GM21447 (cell line): ENCODE data around the gene RBBP8NL.
A peak's percentile ranks its signal among the peaks of the same experiment; 100 is the strongest.

Source experiments
- ATAC-seq: cut with Tn5 transposase; IDR thresholded peaks from one replicate; pipeline ENCODE4 v1.9.1; 2021; ENCODE audit not compliant: unreplicated experiment

The RBBP8NL gene

DNA sequence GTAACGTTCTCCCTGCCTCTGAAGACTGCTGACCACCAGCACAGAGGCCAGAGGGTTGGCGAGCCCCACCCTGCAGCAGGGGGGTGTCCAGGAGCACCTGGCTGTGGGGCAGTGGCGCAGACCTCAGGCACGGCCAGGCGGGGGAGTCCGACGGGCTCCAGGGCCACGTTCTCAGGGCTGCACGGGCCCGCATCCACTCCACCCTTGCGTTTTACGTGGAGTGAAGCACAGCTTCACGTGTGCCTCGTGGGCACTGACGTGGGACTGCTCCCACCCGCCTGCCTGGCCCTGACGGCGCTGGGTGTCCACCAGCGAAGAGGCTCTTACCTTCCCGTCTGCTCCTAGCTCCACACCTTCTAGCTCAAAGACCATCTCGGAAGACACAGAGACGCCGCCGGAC lies 33.5 kb downstream of the RBBP8NL start:
- ATAC-seq, result no peak

GRCh38 chr20:62393335-62393665 lies 34.0 kb downstream of the RBBP8NL start:
- no peak for ATAC-seq

DNA sequence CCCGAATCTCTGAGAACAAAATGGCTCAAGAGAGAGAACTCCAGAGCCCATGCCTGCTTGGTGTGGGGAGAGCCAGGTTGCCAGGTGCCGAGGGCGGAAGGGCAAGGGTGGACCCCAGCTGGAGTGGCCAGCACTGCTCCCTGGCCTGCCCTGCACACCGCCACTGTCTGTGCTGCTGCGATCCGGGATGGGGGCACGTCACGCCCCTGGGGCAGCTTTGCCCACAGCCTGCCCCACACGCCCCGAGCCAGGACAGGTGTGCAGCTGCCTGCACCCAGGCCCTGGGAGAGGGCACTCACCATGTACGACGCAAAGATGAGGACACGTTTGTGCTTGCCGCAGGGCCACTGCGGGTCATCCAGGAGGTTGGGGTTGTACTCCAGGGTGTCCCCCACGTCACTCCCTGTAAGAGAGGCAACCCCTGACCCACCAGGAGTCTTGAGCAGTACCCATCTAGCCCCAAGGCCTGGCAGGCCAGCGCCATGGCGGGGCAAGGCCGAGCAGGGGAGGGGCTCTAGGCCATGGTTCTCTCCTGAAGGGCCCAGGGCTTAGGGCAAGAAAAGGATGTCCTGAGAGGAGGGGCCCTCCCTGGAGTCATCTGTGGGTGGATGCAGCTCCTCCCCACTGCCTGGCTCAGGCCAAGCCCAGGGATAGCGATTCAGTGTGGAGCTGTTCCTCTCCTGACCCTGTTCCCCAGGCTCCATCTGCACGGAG lies 34.6 kb downstream of the RBBP8NL start:
- no peak for ATAC-seq

GRCh38 chr20:62392077-62392418 lies 35.3 kb downstream of the RBBP8NL start:
- no peak for ATAC-seq

DNA sequence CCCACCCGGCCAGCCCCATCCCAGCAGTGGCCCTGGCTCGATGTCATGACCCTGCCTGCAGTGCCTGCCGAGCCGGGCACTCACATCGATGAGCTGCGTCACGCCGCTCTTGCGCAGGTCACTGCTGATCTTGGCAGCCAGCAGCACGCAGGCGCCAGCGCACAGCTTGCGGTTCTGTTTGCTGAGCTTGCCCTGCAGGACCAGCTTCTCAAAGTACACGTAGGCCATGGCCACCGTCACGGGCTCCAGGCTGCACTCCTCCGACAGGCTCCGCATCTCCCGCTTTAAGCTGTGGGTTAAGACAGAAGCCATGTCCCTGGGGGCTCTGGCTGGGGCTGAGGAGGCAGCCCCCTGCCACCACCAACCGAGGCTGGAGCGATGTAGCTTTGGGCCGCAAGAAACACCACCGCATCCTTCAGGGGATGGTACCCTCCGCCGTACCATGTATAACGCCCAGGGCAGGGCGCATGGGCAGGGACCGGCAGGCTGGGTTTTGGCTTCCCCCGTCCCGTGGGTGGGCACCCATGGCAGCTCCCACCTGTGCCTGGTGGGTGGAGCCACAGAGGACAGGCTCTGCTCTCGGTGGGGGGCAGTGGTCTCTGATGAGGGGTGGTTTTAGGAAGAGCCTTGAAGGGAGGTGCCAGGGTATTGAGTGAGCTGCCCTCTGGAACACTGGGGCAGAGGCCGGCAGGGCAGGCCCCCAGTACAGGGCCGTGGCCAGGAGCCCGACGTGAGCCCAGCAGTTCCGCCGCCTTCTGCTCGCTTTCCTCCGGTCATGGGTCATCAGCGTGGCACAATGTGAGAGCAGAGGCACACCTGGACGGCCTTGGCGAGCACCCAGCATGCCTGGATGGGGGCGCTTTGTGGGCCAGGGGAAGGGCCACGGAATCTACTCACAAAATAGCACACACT lies 35.9 kb downstream of the RBBP8NL start:
- no peak for ATAC-seq

- no peak for ATAC-seq
Observed at GRCh38 chr20:62390317-62391164, 36.8 kb downstream of the RBBP8NL start.

DNA sequence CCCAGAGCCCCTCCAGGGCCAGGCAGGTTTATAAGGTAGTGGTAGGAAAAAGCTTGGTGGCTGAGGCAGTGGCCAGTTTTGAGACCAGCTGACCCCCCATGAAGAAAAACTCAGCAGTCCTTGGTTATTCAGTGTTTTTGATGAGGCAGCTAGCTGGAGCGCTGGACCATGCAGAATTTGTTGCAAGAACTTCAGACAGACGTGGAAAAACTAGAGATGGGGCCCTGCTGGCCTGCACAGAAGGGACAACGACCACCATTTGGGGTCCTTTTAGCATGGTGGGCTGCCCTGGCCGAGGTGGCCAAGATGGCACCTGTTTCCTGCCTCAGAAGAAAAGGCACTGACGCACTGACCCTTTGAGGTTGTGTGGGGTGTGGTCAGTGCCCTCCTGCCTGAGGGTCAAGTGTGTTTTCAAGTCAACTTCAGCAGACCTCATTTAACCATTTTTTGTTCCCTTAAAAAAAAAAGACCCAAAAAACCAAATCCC lies 37.7 kb downstream of the RBBP8NL start:
- no peak for ATAC-seq

- no peak for ATAC-seq
Observed at GRCh38 chr20:62388839-62389600, 38.3 kb downstream of the RBBP8NL start.

- no peak for ATAC-seq
Observed at GRCh38 chr20:62387933-62388635, 39.3 kb downstream of the RBBP8NL start.

GRCh38 chr20:62387219-62387913 lies 40.0 kb downstream of the RBBP8NL start:
- ATAC-seq, result no peak

- ATAC-seq, result peak; percentile 82
Observed at GRCh38 chr20:62386383-62387218, 40.7 kb downstream of the RBBP8NL start, which contains the start of gene RPS21. TSS of gene RPS21 (plus strand) at chr20:62387103. CDS start at chr20:62387339, 236 bp downstream.

GRCh38 chr20:62382306-62383198 lies 44.8 kb downstream of the RBBP8NL start:
- no peak for ATAC-seq

DNA sequence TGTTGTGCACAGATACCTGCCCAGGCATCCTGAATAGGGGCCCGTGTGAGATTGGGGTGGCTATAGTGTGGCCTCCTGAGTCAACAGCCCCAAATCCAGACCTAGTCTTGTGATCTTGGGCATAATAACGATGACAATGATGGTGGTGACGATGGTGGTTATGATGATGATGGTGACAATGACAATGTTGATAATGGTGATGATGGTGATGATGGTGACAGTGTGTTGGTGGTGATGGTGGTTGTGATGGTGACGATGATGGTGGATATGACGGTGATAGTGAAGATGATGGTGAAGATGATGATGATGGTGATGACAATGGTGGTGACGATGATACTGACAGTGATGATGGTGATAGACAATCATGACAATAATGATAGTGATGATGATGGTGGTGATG lies 45.5 kb downstream of the RBBP8NL start:
- no peak for ATAC-seq

DNA sequence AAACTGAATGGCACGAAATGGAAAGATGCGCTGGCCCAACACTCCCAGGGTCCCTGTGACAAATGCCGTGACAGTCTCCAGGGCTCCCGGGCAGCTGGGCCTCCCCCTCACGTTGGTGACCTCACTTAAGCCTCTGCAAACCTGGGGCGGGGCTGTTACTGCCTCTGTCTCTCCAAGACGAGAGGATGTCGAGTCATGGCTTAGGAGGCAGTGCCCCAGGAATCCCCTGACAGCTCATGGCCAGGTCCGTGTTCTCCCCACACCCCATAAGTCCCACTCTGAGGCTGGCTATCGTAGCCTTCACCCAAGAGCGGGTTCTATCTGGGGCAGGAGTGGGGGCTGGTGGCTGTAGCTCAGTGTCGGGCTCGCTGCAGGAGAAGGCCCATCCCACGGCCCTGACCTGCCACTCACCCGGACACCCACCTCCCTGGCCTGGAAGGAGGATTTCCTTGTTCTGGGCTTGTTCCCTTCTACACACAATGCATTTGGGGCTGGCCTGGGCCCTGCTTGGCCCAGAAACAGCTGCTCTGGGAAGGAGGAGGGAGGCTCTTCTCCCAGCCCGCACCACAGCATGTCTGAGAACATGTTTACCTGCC lies 46.0 kb downstream of the RBBP8NL start:
- ATAC-seq, result no peak

- no peak for ATAC-seq
Observed at GRCh38 chr20:62378215-62378614, 49.1 kb downstream of the RBBP8NL start.

GRCh38 chr20:62377615-62378178 lies 49.6 kb downstream of the RBBP8NL start:
- ATAC-seq, result no peak

GRCh38 chr20:62377064-62377461 lies 50.3 kb downstream of the RBBP8NL start:
- no peak for ATAC-seq
